Transverse colon (tissue), 4 donors: Measurements from ENCODE around the gene DNAJC3.

Experiments
- POLR2A ChIP-seq: fragments of 450-650 bp; IDR thresholded peaks from one replicate; pipeline ENCODE4 v1.6.1; 2016; ENCODE audit warnings: antibody characterized with exemption, mild to moderate bottlenecking, moderate library complexity
- POLR2AphosphoS5 ChIP-seq, 3 donors: sonication (generic); formaldehyde crosslinking; IDR thresholded peaks; one replicate each; pipeline ENCODE4 v1.6.1; 2016; ENCODE audit warnings: antibody characterized with exemption in 3 of 3
- TF ChIP-seq, protein P1 (sequence below), 5 experiments: fragments of 200-600 bp in 3 of 5; fragments of 450-650 bp in 2 of 5; sonication (generic) in 3 of 5; IDR thresholded peaks; 1 replicate in 2 of 5; 2 replicates in 3 of 5; pipeline ENCODE4 v1.5.1; 2016 to 2017; ENCODE audit warnings: antibody characterized with exemption in 5 of 5, inconsistent platforms in 3 of 5, mild to moderate bottlenecking in 2 of 5, moderate library complexity in 1 of 5

DNA sequence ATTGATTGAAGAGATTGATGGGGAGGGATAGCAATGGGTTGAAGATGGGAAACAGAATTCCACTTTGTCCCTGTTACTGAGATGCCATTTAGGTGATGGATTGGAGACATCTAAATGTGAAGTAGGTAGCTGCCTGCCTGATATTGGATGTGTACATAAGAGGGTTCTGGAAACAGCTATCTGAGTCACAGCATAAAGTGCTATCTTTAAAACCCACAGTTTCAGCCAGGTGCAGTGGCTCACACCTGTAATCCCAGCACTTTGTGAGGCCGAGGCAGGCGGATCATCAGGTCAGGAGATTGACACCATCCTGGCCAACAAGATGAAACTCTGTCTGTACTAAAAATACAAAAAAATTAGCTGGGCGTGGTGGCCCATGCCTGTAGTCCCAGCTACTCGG lies 72.6 kb downstream of the DNAJC3 start:
- TF ChIP-seq POLR2AphosphoS5 (IDR thresholded peaks at IDR 0.05) (no peak), POLR2A (no peak)
- TF ChIP-seq, protein P1, sequence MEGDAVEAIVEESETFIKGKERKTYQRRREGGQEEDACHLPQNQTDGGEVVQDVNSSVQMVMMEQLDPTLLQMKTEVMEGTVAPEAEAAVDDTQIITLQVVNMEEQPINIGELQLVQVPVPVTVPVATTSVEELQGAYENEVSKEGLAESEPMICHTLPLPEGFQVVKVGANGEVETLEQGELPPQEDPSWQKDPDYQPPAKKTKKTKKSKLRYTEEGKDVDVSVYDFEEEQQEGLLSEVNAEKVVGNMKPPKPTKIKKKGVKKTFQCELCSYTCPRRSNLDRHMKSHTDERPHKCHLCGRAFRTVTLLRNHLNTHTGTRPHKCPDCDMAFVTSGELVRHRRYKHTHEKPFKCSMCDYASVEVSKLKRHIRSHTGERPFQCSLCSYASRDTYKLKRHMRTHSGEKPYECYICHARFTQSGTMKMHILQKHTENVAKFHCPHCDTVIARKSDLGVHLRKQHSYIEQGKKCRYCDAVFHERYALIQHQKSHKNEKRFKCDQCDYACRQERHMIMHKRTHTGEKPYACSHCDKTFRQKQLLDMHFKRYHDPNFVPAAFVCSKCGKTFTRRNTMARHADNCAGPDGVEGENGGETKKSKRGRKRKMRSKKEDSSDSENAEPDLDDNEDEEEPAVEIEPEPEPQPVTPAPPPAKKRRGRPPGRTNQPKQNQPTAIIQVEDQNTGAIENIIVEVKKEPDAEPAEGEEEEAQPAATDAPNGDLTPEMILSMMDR (IDR thresholded peaks at IDR 0.05), result no peak
